ENCODE results near the gene PLIN5.

The PLIN5 gene

DNA sequence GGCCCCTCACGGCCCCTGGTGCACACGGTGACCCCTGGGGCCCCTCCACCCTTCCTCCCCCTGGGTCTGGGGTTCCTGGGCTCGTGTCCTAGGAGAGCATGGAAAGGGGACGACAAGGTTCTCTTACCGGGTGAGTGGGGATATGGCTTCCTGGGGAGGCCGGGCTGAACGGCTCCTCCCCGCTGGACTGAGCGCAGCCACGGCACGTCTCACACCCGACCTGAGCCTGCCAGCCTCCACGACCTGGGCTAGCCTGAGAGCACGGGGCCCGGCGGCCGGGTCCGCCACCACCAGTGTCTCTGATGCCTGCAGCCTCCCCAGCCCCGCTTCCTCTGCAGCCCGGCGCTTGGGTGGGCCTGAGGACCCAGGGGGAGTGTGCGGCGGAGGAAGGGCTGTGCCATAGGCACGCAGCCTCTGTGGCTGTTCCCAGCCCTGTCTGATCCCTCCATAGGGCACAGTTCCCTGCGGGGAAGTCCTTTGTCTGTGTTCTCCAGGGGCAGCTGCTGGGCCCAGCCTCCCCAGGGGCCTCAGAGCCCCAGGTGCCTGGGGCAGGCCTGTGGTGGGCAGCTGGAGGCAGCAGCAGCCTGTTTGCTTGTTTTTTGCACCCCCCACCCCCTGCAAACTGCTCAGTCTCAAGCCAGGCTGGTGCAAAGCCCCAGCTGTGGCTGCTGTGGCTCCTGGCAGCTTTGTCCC is 31.7 kb downstream of the PLIN5 start:
- DNase-seq: no peak

DNA sequence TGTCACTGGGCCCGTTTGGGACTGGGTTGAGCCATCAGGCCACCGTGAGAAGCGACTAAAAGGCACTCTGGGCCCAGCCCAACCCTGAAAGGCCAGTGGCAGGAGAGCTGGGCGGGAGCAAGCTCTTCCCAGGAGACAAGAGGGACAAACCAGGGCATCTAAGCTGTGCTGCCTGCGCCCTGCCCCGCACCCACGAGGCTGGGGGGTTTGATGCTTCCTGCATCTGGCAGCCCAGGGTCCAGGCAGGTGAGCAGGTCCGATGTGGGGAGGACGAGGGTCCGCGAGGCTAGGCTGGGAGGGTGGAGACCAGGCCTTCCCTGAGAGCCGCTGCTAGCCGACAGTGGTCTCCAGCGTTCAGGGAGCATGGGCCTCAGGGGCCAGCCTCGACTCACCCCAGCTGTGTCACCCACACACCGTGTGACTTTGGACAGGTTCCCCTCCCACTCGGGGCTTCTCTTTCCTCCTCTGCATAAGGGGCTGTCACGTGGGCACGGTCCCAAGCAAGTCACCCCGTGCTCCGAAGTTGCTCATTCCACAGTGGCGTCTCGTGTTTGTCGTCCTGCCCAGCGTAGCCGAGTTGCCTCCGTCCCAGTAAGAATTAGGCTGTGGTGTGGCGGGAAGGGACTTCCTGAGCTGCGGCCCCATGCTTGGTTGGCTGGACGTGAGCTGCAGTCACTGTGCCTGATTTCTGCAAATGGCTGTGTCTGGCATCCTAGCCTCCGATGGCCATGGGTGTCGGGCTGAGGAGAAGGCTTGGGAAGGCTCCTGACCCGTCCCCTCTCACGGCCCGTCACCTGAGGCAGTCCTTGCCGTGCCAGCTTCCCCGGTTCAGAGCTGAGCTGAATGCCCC is 32.5 kb downstream of the PLIN5 start:
- DNase-seq: no peak

DNA sequence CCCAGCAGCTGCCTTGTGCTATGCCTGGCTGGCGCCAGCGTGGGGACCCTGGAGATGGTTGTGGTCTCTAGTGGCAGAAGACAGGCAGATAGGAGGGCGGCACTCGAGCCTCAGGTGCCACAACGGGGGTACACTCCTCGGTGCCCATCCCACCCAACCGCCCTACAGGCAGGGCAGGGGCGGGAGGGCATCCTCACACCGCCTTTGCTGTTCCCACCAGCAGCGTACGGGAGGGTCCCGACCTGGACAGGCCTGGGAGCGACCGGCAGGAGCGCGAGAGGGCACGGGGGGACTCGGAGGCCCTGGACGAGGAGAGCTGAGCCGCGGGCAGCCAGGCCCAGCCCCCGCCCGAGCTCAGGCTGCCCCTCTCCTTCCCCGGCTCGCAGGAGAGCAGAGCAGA is 33.3 kb downstream of the PLIN5 start:
- no peak for DNase-seq

DNA sequence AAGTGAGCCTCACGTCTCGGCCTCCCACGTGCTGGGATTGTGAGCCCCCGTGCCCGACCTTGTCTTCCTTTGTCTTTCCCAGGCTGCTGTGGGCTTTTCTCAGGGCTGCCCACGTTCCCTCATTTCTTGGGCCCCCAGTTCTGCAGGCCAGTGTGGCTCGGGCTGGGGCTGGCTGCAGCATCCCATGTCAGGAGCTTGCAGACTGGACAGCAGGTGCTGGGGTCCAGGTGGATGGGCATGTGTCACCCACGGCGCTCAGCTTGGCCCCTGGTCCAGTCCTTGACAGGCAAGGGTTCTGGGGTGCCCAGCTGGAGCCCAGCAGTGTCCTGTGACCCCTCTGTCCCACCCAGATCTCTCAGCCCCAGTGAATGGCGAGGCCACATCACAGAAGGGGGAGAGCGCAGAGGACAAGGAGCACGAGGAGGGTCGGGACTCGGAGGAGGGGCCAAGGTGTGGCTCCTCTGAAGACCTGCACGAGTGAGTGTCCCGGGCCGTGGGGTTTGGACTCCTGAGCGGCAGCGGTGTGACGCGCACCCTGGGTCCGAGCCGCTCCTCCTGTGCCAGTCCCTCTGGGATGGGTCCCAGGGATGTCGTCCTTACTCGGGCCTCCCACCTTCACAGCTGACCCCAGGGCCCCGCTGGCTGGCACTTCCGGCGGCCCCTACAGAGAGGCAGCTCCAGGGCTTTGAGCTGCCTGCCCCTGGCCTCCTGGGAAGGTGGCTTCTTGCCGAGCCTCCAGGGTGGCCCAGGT is 34.0 kb downstream of the PLIN5 start:
- DNase-seq: no peak

DNA sequence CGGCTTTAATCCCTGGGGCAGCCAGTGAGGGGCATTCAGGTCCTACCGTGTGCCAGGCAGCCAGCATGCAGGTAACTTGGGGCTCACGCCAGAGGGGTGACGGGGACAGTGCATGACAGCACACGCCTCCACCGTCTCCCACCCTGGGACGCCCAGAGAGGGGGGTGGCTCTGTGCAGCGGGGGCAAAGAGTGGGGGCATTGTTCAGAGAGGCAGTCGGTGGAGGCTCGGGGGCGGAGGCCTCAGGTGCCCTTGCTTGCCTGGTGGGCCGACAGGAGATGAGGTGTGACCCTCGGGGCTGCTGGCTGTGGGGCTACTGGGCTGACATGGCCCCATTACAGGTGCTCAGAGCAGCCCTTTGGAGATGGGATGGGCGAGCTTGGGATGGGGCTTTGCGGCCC is 35.2 kb downstream of the PLIN5 start:
- no peak for DNase-seq

DNA sequence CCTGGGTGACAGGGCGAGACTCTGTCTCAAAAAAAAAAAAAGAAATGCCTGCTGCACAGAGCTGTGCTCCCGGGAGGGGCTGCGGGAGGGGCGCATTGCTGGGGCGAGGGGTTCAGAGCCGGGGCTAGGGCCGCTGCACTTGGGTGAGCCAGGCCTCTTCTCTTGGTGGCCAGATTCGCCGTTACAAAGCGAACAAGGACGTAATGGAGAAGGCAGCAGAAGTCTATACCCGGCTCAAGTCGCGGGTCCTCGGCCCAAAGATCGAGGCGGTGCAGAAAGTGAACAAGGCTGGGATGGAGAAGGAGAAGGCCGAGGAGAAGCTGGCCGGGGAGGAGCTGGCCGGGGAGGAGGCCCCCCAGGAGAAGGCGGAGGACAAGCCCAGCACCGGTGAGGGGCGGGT is 35.7 kb downstream of the PLIN5 start:
- DNase-seq: no peak

DNA sequence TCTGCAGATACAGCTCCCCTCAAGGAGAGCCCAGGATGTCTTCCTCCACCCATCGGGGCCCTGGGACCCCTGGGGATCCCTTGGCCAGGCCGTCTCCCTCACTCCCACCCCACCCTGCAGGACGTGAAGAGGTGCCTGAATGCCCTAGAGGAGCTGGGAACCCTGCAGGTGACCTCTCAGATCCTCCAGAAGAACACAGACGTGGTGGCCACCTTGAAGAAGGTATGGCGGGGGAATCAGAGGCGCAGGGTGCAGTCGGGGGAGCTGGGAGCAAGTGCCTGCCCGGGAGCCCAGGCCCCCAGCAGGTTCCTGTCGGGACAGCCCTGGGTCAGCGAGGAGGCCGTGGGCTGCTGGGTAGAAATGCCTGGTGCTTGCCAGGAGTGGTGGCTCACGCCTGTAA is 36.3 kb downstream of the PLIN5 start:
- DNase-seq: no peak

DNA sequence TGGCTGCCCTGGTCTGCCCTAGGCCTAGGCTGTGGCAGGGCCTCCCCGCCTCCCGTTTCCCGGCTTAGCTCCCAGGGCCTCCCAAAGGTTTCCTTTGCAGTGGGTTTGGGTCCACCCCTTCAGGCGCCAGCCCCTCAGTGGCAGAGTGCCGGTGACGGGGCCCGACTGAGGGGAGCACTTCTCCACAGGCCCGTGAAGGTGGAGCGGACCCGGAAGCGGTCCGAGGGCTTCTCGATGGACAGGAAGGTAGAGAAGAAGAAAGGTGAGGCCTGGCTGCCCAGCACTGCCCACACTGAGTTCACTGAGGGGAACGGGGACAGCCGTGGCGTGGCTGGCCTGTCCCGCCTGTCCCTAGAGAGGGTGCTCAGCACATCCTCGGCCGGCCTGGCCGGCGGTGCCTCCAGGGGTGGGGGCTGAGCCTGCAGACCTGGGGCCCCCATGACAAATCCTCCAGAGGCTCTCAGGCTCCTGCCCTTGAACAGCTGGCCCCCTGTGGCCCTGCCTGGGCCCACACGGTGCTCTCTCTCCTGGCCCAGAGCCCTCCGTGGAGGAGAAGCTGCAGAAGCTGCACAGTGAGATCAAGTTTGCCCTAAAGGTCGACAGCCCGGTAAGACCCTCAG is 37.1 kb downstream of the PLIN5 start:
- DNase-seq: no peak

DNA sequence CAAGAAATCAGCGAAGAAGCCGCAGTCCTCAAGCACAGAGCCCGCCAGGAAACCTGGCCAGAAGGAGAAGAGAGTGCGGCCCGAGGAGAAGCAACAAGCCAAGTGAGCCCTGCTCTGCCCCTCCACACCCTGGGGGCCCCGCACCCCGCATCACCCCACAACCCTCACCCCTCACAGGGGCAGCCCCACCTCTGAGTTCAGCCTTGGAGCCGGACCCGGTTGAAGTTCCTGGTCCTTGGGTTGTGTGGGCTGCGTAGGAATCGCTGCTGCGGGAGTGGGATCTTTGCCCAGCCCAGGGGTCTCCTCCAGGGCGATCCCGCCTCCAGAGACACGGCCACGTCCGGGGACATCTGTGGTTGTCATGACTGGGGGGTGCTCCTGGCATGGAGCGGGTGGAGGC is 38.7 kb downstream of the PLIN5 start:
- DNase-seq: no peak

DNA sequence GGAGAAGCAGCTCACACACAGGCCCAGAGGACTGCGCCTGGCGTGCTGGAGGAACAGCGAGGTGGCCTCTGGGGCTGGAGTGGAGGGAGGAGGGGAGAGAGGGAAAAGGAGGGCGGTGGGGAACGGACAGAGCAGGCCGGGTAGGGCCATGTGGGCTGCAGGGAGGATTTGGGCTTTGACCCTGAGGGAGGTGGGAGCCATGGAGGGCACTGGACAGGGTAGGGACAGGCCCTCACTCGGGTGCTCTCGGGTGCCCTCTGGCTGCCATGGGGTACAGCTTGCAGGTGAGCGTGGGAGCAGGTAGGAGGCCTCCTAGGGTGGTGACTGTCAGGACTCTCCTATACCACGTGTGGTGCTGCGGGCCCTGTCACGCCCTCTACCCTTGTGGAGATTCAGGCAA is 39.6 kb downstream of the PLIN5 start:
- no peak for DNase-seq

DNA sequence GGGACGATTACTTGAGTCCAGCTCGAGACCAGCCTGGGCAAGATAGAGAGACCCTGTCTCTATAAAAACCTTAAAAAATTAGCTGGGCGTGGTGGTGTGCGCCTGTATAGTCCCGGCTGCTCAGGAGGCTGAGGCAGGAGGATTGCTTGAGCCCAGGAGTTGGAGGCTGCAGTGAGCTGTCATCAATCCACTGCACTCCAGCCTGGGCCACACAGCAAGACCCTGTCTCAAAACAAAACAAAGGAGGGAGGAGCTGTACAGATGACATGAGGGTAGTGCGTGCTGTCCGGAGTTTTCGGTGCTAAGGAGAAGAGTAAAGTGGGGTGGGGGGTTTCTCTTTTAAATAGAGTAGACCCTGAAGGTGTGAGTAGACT is 40.3 kb downstream of the PLIN5 start:
- no peak for DNase-seq

DNA sequence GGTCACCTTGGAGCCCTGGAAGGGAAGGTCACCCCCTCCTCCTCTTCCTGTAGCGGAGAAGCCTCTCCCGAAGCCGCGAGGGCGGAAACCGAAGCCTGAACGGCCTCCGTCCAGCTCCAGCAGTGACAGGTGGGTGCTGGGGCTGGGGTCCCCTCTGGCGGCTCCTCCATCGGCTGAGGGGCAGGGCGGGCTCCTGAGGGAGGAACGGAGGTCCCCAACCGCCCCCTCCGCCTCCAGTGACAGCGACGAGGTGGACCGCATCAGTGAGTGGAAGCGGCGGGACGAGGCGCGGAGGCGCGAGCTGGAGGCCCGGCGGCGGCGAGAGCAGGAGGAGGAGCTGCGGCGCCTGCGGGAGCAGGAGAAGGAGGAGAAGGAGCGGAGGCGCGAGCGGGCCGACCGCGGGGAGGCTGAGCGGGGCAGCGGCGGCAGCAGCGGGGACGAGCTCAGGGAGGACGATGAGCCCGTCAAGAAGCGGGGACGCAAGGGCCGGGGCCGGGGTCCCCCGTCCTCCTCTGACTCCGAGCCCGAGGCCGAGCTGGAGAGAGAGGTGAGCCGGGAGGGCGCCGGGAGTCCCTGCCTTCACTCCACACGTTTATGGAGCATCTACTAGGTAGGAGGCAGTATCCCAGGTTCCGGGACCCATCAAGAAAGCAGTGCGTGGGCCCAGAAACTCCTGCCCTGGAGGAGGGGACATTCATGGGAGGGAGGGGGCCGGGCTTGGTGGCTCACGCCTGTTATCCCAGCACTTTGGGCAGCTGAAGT is 40.9 kb downstream of the PLIN5 start:
- DNase-seq: no peak

DNA sequence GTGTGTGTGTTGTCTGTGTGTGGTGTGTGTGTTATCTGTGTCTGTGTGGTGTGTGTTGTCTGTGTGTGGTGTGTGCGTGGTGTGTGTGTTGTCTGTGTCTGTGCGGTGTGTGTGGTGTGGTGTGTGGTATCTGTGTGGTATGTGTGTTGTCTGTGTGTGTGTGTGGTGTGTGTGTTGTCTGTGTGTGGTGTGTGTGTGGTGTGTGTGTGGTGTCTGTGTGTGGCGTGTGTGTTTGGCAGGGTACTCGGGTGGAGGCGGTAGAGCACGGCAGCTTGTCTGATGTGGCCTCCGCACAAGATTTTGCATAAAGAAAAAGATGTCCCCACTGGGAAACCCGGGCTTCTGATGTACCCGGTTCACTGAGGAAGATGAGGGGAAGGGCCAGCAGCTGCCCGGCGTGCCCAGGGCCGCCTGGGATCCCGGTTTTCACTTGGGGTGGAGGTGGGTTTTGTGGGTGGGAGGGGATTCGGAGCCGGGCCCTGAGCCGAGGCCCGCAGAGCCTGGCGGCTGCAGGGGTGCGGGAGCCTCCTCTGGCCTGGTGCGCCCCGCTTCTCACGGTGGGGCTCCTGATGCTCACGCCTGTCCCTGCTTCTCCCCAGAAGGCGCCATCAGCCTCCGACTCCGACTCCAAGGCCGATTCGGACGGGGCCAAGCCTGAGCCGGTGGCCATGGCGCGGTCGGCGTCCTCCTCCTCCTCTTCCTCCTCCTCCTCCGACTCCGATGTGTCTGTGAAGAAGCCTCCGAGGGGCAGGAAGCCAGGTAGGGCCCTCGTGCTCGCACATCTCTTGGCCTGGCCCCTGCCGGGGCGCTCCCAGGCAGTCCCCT is 41.7 kb downstream of the PLIN5 start:
- no peak for DNase-seq

DNA sequence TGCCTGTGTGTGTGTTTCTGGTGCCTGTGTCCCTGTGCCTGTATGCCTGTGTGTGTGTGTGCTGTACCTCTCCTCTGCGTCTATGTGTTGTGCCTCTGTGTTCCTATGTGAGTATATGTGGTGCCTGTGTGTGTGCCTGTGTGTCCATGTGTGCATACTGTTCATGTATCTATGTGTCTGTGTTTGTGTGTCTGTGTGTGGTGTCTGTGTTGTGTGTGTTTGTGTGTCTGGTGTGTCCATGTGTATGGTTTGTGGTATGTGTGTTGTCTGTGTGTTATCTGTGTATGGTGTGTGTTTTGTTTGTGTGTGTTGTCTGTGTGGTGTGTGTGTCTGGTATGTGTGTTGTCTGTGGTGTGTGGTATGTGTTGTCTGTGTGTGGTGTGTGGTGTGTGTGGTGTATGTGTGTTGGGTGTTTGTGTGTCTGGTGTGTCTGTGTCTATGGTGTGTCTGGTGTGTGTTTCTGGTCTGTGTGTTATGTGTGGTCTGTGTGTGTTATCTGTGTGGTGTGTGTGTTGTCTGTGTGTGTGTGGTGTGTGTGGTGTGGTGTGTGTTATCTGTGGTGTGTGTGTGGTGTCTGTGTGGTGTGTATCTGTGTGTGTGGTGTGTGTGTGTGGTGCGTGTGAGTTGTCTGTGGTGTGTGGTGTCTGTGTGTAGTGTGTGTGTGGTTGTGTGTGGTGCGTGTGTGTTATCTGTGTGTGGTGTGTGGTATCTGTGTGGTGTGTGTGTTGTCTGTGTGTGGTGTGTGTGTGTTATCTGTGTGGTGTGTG is 42.5 kb downstream of the PLIN5 start:
- no peak for DNase-seq

DNA sequence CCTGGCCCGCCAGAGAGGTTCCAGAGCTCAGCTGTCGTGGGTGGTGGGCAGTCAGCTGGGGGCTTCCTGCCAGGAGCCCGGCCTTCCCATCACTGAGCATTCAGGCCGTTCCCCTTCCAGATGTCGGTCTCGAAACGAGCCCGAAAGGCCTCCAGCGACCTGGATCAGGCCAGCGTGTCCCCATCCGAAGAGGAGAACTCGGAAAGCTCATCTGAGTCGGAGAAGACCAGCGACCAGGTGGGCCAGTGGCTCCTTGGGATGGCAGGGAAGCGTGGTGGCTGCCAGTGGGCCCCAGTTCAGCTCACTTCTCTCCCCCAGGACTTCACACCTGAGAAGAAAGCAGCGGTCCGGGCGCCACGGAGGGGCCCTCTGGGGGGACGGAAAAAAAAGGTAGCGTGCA is 43.6 kb downstream of the PLIN5 start:
- DNase-seq: no peak

DNA sequence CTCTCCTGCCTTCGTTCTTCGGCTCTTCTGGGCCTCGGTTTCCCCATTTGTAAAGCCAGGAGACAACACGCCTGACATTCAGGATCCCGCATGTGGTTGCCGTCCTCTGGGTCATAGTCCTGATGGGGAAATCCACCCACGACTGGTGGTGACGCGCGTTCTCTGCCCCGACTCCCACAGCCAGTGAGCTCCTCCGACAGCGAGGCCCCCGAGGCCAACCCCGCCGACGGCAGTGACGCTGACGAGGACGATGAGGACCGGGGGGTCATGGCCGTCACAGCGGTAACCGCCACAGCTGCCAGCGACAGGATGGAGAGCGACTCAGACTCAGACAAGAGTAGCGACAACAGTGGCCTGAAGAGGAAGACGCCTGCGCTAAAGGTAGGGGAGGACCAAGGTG is 46.5 kb downstream of the PLIN5 start:
- DNase-seq: no peak

DNA sequence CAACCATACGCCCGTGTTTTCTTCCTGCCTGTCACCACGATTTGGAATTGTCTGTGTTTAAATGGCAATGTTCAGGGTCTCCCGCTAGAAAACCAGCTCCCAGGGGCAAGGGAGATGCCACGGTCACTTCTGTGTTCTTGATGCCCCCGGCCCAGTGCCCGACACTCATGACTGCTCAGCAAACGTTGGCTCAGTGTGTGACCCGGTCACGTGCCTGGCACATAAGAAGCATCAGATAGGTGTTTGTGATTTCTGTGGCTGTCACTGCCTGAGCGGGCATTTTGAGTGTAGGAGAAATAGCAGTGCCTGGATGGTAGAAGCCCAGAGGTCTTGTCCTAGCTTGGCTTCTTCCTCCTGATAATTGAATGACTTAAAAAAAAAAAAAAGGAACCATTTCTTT is 47.5 kb downstream of the PLIN5 start:
- no peak for DNase-seq

DNA sequence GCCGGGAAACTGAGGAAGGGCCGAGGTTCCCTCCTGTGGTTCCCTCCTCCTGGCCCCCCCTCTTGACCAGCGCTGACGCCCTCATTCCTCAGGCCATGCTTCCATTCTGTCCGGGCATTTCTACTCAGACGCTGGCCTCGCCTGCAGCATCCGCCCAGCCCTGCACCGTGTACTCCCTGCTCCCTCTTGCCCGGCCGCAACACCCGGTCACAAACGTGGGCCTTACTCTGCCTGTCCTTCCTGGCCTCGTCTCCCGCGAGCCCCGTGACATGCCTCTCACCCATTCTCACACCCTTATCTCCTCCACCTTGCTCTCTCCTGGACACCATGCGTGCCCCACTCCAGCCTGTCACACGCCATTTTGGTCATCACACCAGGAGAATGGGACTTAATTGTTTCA is 51.6 kb downstream of the PLIN5 start:
- no peak for DNase-seq

DNA sequence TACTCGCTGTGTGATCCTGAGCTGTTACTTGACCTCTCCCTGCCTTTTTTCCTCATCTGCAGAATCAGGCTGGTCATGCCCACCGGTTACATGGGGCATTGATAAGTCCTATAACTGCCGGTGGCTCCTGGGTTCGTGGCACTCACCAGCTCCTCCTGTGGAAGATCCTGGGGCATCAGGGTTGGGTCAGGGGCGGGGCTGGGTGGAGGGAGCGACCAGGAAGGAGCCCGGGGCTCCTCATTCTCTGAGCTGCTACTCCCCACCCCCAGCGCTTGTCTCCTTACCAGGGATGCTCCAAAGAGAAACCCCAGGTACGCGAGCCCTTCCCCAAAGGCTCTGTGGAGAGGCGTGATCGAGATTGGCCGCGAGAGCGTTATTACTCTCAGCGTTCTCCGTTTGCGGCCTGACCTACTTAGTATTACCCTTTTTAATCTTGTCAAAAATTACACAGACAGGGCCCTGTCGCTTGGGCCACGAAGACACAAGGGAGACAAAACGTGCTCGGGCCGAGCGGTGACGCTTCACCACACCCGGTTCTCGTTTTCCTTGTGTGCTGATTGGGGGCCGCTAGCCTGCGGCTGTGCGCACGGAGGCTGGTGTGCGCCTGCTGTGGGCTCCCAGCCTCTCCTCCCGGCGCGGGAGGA is 52.2 kb downstream of the PLIN5 start:
- DNase-seq: no peak

DNA sequence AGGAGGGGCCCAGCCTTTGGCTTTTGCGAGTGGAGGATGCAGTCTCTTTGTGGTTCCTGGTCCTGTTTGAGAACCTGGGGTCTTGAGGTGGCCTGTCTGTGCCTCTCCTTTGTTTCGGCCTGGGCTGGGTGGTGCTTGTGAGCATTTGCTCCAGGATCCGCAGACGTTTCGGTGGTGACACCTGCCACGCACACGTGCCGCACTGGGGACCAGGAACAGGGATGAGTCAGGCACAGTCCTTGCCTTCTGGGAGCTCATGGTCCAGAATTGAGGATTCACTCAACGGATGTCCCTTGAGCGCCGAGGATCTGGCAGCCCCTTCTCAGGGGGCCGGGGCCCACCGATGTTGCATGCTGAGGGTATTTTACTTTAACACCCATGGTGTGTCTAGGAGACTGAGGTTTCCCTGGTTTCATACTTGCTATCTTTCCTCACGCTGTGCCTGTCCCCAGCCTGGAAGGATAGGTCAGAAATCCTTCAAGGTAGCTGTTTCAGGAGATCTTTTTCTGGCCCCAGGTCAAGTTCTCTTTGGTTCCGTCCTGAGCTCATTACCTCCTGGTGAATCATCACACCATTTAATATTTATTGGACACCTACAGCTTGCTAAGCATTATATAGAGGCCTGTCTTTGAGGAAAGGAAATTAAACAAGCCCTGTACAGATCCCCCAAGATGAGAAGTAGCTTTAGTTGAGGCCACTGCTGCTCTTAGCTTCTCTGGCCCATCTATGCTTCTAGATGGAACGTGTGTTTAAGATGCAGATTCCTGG is 57.8 kb downstream of the PLIN5 start:
- DNase-seq: no peak

All from NCI-H187 treated with DMSO at 0.1 percent for 48 hours (cell line).